ENCODE measurements around the gene RAB32. TPM values are rescaled to one million over a fixed set of nuclear protein-coding genes. Genes with fewer than 3 reads are reported as not detected.

RAB32 gene
- total and polyA plus RNA-seq, 2 donors from 2014 or later = 19.9 to 39.1 TPM

DNA sequence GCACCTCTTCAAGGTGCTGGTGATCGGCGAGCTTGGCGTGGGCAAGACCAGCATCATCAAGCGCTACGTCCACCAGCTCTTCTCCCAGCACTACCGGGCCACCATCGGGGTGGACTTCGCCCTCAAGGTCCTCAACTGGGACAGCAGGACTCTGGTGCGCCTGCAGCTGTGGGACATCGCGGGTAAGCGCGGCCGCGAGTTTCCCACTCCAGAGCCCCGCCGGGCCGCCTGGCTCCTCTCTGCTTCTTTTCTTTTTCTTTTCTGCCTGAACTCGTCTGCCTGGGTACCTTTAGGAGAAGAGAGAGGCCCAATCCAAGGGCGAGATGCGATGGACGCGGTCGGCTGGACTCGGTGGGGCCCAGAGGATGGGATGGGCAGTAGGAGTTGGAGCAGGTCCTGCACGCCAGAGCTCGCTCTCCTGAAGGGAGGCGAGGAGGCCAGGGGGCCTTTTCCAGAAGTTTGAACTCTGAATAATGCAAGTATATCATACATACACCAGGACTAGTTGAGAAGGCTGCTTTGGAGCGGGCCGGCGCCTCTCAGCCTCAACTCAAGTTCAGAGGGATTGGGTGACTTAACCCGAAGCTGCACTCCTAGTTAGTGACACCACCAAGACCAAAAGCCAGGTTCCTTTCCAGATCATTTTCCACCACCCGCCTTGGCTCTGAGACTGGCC, 445 bp downstream of the RAB32 start:
- H3K27ac ChIP-seq (ENCODE audit: low read depth in 2 of 2, low read length in 2 of 2) = peak overlapping the region; percentile 95 to 98
- intact Hi-C loops (cut with DNase I) = no loop called here
- FAIRE-seq (no peak), DNase-seq (peak; percentile 72 to 87 (median 80))
- no peaks in the 10 kb centered on the region for H3K27me3 ChIP-seq (ENCODE audit: control insufficient read depth, insufficient read depth, low read length)
- H3K9me3 ChIP-seq (ENCODE audit: control insufficient read depth in 2 of 3, insufficient read depth in 1 of 3, low read length in 3 of 3) = no peaks in the 10 kb centered on the region
- TF ChIP-seq, protein P1, sequence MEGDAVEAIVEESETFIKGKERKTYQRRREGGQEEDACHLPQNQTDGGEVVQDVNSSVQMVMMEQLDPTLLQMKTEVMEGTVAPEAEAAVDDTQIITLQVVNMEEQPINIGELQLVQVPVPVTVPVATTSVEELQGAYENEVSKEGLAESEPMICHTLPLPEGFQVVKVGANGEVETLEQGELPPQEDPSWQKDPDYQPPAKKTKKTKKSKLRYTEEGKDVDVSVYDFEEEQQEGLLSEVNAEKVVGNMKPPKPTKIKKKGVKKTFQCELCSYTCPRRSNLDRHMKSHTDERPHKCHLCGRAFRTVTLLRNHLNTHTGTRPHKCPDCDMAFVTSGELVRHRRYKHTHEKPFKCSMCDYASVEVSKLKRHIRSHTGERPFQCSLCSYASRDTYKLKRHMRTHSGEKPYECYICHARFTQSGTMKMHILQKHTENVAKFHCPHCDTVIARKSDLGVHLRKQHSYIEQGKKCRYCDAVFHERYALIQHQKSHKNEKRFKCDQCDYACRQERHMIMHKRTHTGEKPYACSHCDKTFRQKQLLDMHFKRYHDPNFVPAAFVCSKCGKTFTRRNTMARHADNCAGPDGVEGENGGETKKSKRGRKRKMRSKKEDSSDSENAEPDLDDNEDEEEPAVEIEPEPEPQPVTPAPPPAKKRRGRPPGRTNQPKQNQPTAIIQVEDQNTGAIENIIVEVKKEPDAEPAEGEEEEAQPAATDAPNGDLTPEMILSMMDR (IDR thresholded peaks at IDR 0.05; ENCODE audit: borderline replicate concordance, extremely low read depth, insufficient read depth) = no peak
- H3K36me3 ChIP-seq (ENCODE audit: control insufficient read depth in 2 of 3, insufficient read depth in 3 of 3, low read length in 3 of 3) = peaks cover 0 to 7% (median 0%) of the 10 kb centered on the region in 3 donors
- H3K4me1 ChIP-seq (ENCODE audit: control insufficient read depth in 2 of 3, insufficient read depth in 2 of 3, low read depth in 1 of 3, low read length in 3 of 3) = peaks cover 2 to 7% (median 6%) of the 10 kb centered on the region in 3 donors
- peak overlapping the region; percentile 66 to 91 (median 90) for H3K9ac ChIP-seq (ENCODE audit: low read length in 3 of 3)
- peak overlapping the region; percentile 79 to 91 (median 80) for H3K4me3 ChIP-seq (ENCODE audit: low read length in 3 of 3)

DNA sequence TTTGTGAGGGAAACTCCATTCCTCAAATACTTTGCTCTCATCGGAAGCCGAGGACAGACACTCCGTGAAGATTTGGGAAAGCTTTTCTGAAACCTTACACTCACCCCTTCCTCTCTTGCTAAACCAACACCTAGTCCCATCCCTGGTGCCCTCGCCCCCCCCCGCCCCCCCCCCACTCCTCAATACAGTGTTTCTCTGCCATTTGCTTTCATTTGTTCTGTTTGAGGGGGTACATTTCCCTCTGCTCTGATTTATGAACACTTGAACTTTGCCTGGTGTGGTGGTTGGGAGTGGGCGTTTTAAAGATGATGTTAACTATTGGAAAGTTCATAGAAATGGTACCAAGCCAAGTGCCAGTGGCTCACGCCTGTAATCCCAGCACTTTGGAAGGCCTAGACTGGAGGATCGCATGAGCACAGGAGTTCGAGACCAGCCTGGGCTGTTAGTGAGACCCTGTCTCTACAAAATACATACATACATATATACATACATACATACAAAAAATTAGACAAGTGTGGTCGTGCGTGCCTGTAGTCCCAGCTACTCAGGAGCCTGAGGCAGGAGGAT, 1.1 kb downstream of the RAB32 start:
- H3K27ac ChIP-seq (ENCODE audit: low read depth in 2 of 2, low read length in 2 of 2) = peak overlapping the region; percentile 95 to 98
- TF ChIP-seq, protein P1 (IDR thresholded peaks at IDR 0.05; ENCODE audit: borderline replicate concordance, extremely low read depth, insufficient read depth) = no peak
- peak overlapping the region; percentile 66 to 91 (median 90) for H3K9ac ChIP-seq (ENCODE audit: low read length in 3 of 3)
- no peaks in the 10 kb centered on the region for H3K27me3 ChIP-seq (ENCODE audit: control insufficient read depth, insufficient read depth, low read length)
- peaks cover 2 to 7% (median 6%) of the 10 kb centered on the region in 3 donors for H3K4me1 ChIP-seq (ENCODE audit: control insufficient read depth in 2 of 3, insufficient read depth in 2 of 3, low read depth in 1 of 3, low read length in 3 of 3)
- peak overlapping the region; percentile 79 to 91 (median 80) for H3K4me3 ChIP-seq (ENCODE audit: low read length in 3 of 3)
- H3K9me3 ChIP-seq (ENCODE audit: control insufficient read depth in 2 of 3, insufficient read depth in 1 of 3, low read length in 3 of 3) = no peaks in the 10 kb centered on the region
- DNase-seq (peak in 2 of 5 donors; percentile 38 to 55), FAIRE-seq (no peak)
- H3K36me3 ChIP-seq (ENCODE audit: control insufficient read depth in 2 of 3, insufficient read depth in 3 of 3, low read length in 3 of 3) = peaks cover 0 to 12% (median 0%) of the 10 kb centered on the region in 3 donors
- intact Hi-C loops (cut with DNase I) = no loop called here

DNA sequence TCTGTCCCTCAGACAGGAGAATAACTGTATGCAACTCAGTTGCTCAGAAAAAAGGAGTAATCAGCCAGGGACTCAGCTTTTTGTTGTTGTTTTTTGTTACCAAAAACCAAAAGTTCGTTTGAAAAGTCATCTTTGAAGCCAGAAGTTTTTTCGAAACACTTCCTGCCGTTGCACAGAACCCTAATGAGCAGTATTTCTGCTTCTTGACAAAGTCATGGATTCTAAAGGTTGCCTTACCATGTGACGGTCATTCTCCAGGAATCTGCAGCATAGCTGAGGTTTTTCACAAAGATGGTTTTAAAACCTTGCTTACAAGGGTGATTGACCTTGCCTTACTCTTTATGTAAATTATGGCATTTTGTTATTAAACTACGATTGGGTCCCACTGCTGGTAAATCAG, 1.9 kb downstream of the RAB32 start:
- H3K9ac ChIP-seq (ENCODE audit: low read length in 3 of 3) = peak overlapping the region in 1 of 3 donors; percentile 32
- H3K36me3 ChIP-seq (ENCODE audit: control insufficient read depth in 2 of 3, insufficient read depth in 3 of 3, low read length in 3 of 3) = peaks cover 0 to 13% (median 6%) of the 10 kb centered on the region in 3 donors
- DNase-seq (peak in 2 of 5 donors; percentile 40 to 45), FAIRE-seq (no peak)
- TF ChIP-seq, protein P1 (IDR thresholded peaks at IDR 0.05; ENCODE audit: borderline replicate concordance, extremely low read depth, insufficient read depth) = no peak
- H3K27ac ChIP-seq (ENCODE audit: low read depth in 2 of 2, low read length in 2 of 2) = peak overlapping the region; percentile 66 to 95
- intact Hi-C loops (cut with DNase I) = no loop called here
- no peaks in the 10 kb centered on the region for H3K9me3 ChIP-seq (ENCODE audit: control insufficient read depth in 2 of 3, insufficient read depth in 1 of 3, low read length in 3 of 3)
- H3K27me3 ChIP-seq (ENCODE audit: control insufficient read depth, insufficient read depth, low read length) = no peaks in the 10 kb centered on the region
- H3K4me3 ChIP-seq (ENCODE audit: low read length in 3 of 3) = peak overlapping the region; percentile 27 to 91 (median 49)
- peaks cover 2 to 7% (median 6%) of the 10 kb centered on the region in 3 donors for H3K4me1 ChIP-seq (ENCODE audit: control insufficient read depth in 2 of 3, insufficient read depth in 2 of 3, low read depth in 1 of 3, low read length in 3 of 3)

Data from kidney (tissue), 14 donors.